WI38 (cell line): Measurements from ENCODE around the gene SLC47A2.

Experiments used
- H3K4me3 ChIP-seq: 2 replicates; pipeline ENCODE4 v1.5.1; 2011; ENCODE audit warnings: low read depth, mild to moderate bottlenecking, control low read depth, low read length
- CTCF ChIP-seq: IDR thresholded peaks from 2 replicates; pipeline ENCODE4 v1.5.1; 2012; ENCODE audit warnings: low read depth, mild to moderate bottlenecking, control low read depth, low read length

The SLC47A2 gene

GRCh38 chr17:19713462-19713861 lies 2.9 kb downstream of the SLC47A2 start:
- no peak overlapping the region for H3K4me3 ChIP-seq
- no peak for TF ChIP-seq CTCF

GRCh38 chr17:19712436-19713004 lies 3.9 kb downstream of the SLC47A2 start:
- no peak overlapping the region for H3K4me3 ChIP-seq
- no peak for TF ChIP-seq CTCF

GRCh38 chr17:19709841-19710240 lies 6.5 kb downstream of the SLC47A2 start:
- no peak overlapping the region for H3K4me3 ChIP-seq

GRCh38 chr17:19708431-19709175 lies 7.8 kb downstream of the SLC47A2 start:
- TF ChIP-seq CTCF = no peak
- H3K4me3 ChIP-seq = no peak overlapping the region

More at GRCh38 chr17:19709841-19710240, 6.5 kb downstream of the SLC47A2 start:
- TF ChIP-seq CTCF = no peak

- H3K4me3 ChIP-seq = no peak overlapping the region
- no peak for TF ChIP-seq CTCF
Observed at GRCh38 chr17:19707728-19708221, 8.6 kb downstream of the SLC47A2 start.

GRCh38 chr17:19706791-19707727 lies 9.3 kb downstream of the SLC47A2 start:
- H3K4me3 ChIP-seq = no peak overlapping the region
- no peak for TF ChIP-seq CTCF
